Left renal cortex interstitium (tissue), 4 donors: ENCODE measurements around the gene ITGAD. TPM values are rescaled to one million over a fixed set of nuclear protein-coding genes. Genes with fewer than 3 reads are reported as not detected.

ENCODE experiments used
- DNase-seq, 4 donors: peaks; one replicate each; pipeline ENCODE4 v3.0.0-alpha.2; 2013; ENCODE audit warnings: low read depth in 4 of 4, low spot score in 2 of 4, missing footprints in 1 of 4
- polyA plus RNA-seq, 4 donors: library from polyadenylated mRNA; unstranded; fragments of 120-200 nt; gene quantifications; one replicate each; pipeline ENCODE4 v1.2.1, GENCODE V29; 2013; ENCODE audit not compliant: insufficient read length in 4 of 4

Gene ITGAD
- polyA plus RNA-seq, 4 donors: 0.06 to 0.43 (median 0.21) TPM

DNA sequence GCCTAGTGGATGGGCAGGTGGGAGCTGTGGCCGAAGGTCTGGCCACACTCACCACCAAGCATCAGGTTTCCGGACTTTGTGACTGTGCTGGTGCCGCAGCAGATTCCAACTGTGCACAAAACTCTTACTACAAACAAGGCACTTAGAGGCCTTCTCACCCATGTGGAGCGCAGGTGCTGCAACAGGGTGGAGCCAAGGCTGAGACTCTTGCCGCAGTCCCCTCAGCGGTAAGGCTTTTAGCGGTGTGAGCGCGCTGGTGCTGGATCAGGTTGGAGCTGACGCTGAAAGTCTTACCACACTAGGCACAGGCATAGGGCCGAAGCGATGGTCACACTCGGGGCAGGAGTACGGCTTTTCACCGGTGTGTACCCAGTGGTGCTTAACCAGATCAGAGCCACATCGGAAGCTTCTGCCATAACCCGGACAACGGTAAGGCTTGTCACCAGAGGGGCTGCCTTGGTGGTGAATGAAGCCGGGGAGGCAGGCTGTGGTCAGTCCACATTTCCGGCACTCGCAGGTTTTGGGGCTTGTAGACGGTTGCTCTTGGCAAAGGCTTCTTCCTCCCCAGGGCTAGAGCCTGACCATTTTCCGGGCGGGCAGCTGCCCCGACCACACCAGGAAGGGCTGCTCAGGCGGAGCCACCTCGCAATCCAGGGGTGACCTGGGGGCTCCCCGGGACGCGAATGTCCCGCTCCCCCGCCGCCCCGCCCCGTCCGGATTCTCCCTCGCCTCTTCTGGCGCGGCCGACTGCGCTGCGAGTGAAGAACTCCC lies 65.1 kb downstream of the ITGAD start:
- DNase-seq: no peak

DNA sequence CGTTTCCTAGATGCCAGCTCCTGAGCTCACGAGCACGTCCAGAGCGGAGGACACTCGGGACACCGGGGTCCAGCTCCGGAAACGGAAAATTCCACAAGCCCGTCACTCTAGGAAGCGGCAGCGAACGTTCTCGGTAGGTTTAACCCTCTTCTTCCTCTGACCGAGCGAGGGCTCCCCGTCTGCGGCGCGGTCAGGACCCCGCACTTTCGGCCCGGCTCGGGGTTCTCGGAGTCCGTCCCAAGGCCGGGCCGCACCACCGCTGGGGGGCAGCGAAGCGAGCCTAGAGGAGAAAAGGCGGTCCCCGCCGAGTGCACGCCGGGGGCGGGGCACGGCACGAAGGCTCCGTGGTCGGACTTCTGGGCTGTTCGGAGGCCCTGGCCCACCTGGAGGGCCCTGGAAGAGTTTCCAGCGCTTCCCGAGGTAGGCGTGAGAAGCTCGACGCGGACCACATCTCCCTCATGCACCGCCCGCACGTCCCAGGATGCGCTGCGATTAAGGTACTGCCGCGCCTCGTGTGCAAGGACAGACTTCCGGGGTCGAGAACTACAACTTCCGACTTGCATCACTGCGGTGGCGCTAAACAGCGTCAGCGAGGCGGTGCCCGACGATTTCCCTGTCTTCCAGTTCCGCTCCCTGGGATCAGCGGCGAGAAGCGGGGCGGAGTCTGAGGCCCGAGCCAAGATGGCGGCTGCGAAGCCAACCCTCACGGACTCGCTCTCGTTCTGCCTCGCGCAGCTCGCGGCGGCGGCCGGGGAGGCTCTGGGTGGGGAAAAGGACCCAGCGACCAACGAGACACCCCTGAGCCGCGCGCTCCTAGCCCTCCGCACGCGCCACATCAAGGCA lies 65.9 kb downstream of the ITGAD start, which contains the start of gene ARMC5:
Gene ARMC5, plus strand, starts transcription at position 658 of the 843 bp plus-strand sequence. Its CDS starts 24 bp downstream, at position 682.
- peak; percentile 94 to 96 (median 96) for DNase-seq

DNA sequence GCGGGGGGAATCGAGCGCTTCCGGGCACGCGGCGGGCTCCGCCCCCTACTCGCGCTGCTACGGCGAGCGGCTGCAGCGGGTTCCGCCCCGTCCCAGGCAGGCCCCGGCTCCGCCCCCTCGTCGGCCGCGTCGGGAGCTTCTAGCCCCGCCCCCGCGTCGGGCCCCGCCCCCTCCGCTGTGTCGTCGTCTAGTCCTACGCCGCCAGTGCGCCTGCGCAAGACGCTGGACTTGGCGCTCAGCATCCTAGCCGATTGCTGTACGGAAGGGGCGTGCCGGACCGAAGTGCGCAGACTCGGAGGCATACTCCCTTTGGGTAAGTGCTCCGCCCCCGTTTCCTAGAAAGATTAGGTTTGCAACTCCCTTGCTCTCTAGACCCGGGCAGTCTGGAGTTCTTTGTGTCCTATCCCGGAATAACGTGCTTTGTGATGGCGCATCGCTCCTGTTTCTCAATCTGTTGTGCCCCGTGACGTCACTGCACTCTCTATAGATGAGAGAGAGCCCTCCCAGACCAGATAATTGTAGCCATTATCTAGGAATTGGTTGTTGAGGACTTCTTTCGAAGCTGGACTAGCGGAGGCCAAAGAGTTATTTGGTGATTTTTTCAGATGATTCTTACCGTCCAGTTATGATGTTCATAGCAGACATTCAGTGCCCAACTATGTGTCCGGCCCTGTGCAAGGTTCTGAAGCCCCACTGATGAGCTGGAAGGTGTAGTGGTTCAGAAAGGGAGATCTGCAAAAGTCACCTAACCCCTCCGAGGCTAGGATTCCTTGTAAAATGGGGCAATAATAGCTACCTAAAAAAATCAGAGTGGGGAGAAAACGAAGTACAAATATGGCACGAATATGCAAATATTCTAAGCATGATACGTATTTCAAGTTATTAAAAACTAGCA lies 66.8 kb downstream of the ITGAD start:
- DNase-seq: peak; percentile 94 to 99 (median 98)

DNA sequence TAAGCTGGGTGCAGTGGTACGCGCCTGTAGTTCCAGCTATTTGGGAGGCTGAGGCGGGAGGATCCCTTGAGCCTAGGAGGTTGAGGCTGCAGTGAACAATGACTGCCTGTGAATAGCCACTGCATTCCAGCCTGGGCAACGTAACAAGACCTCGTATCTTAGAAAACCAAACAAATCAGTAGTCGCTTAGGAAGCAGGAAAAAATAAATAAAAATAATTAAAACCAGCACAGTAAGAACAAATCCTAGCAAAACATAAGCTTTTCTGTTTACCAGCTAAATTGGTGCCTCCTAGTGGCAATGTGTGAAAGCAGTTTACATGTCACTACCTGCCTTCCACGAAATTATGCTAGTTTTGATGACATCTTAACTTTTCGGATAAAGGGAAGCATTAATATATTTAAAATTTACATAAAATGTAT lies 67.5 kb downstream of the ITGAD start:
- DNase-seq: no peak

DNA sequence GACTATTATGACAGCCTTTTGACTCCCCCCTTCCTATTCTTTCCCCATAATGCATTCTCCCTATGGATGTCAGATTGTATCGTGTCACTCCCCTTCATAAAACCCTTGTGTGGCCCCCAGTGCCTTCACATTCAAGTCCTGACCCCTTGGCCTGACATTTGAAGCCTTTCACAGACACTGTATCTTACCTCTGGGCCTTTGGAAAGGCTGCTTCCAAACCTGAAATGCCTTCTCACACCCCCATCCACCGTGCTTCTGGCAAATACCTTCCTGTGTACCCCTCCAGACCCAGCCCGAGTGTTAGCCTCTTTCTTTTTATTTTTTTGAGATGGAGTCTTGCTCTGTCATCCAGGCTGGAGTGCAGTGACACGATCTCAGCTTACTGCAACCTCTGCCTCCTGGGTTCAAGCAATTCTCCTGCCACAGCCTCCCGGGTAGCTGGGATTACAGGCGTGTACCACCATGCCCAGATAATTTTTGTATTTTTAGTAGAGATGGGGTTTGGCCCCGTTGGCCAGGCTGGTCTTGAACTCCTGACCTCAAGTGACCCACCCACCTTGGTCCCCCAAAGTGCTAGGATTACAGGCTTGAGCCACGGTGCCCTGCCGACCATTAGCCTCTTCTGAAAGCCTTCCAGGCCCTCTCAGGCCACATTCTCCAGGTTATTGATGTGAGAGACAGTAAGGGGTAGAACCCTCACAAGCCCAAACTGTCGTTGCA lies 68.2 kb downstream of the ITGAD start:
- no peak for DNase-seq

DNA sequence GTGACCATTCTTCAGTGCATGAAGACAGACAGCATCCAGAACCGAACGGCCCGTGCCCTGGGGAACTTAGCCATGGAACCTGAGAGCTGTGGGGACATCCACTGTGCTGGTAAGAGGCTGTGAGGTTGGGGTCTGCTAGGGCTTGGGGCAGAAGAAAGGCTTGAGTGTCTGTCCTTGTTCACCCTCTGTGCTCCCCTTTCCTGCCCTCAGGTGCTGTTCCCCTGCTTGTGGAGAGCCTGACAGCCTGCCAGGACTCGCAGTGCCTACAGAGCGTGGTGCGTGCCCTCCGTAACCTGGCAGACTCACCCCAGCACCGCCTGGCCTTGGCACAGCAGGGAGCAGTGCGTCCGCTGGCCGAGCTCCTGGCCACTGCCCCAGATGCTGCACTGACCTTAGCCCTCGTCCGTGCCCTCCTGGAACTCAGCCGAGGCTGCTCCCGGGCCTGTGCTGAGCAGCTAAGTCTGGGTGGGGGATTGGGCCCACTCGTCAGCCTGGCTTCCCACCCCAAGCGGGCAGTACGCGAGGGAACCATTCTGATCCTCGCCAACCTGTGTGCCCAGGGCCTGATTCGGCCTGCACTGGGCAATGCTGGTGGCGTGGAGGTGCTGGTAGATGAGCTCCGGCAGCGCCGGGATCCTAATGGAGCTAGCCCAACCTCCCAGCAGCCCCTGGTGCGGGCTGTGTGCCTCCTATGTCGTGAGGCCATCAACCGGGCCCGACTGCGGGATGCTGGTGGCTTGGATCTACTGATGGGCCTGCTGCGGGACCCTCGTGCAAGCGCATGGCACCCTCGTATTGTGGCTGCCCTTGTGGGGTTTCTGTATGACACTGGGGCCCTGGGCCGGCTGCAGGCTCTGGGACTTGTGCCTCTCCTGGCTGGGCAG lies 69.0 kb downstream of the ITGAD start:
- no peak for DNase-seq

DNA sequence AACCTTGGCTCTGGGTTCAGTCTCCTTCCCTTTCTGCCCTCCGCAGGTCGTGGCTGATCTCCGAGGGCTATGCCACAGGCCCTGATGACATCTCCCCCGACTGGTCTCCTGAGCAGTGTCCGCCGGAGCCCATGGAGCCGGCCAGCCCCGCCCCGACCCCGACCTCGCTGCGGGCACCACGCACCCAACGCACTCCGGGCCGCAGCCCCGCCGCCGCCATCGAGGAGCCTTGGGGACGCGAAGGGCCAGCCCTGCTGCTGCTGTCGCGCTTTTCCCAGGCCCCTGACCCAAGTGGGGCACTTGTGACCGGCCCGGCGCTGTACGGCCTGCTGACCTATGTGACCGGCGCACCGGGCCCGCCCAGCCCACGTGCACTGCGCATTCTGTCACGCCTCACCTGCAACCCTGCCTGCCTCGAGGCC lies 71.2 kb downstream of the ITGAD start:
- DNase-seq: no peak

DNA sequence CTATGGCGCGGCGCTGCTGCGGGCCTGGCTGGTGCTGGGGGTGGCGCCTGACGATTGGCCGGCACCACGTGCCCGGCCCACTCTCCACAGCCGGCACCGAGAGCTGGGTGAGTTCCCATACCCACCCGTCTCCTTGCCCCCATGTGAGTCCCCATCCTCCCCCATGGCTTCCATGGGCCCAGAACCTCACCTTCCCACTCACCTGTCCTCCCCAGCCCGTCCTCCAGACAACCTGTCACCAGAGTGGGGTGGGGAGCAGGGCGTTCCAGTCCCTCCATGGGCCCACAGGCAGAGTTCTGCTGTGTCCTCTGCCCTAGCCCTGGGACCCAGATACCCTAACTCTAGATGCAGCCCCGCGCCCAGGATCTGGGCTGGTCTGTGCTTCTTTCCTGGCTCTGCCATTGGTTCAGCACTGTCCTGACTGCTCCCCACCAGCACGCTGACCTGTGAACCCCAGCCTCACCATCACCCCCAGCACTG lies 71.7 kb downstream of the ITGAD start:
- no peak for DNase-seq

DNA sequence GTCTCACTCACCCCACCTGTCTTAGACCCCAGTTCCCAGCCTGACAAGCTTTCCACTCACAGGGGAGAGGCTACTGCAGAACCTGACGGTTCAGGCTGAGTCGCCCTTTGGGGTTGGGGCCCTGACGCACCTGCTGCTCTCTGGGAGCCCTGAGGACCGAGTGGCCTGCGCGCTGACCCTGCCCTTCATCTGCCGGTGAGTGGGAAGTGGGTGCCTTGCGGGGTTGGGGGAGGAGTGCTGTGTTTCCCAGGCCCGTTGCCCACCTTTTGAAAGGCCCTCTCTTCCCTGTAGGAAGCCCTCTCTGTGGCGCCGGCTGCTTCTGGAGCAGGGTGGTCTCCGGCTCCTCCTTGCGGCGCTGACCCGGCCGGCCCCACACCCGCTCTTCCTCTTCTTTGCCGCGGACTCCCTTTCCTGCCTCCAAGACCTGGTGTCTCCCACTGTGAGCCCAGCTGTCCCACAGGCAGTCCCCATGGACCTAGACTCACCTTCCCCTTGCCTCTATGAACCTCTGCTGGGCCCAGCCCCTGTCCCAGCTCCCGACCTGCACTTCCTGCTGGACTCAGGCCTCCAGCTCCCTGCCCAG lies 72.7 kb downstream of the ITGAD start:
- no peak for DNase-seq

DNA sequence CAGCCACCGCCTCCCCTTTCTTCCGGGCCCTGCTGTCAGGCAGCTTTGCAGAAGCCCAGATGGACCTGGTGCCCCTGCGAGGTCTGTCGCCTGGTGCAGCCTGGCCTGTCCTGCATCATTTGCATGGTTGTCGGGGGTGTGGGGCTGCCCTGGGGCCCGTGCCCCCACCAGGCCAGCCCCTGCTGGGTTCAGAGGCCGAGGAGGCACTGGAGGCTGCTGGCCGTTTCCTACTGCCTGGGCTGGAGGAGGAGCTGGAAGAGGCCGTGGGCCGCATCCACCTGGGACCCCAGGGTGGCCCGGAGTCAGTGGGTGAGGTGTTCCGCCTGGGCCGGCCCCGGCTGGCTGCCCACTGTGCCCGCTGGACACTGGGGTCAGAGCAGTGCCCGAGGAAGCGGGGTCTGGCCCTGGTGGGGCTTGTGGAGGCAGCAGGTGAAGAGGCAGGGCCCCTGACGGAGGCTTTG lies 73.3 kb downstream of the ITGAD start:
- no peak for DNase-seq

DNA sequence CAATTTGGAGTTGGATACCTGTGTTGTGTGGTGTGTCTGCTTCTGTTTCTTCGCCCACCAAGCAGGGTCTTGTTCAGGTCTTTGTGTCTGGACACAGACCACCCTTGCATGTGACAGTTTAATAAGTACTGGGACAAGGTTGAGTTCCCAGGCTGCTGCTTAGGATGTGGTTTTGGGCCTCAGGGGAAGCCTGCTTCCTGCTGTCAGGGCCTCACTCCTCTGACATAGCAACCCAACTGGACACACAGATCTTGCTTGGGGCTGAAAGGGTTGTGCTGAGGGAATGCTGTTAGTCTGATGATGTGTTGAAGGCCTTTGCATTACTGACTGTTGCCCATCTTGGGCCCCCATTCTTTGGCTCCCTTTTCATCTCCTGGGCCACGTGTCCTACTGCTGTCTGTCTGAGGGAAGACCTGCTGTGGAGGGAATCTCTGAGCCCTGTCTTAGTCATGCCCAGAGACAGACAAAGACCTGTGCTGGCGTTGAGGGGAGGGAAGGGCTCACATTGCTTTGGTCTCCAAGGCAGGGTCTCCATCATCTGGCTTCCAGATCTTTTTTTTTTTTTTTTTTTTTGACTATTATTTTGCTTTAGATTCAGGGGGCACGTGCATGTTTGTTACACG lies 74.1 kb downstream of the ITGAD start:
- no peak for DNase-seq

DNA sequence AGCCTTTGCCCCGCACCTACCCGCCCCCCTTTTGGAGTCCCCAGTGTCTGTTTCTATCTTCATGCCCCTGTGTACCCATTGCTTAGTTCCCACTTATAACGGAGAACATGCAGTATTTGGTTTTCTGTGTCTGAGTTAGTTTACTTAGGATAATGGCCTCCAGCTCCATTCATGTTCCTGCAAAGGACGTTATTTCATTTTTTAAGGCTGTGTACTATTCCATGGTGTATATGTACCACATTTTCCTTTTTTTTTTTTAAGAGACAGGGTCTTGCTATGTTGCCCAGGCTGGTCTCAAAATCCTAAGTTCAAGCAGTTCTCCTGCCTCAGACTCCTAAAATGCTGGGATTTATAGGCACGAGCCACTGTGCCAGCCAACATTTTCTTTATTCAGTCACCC lies 74.7 kb downstream of the ITGAD start:
- no peak for DNase-seq

DNA sequence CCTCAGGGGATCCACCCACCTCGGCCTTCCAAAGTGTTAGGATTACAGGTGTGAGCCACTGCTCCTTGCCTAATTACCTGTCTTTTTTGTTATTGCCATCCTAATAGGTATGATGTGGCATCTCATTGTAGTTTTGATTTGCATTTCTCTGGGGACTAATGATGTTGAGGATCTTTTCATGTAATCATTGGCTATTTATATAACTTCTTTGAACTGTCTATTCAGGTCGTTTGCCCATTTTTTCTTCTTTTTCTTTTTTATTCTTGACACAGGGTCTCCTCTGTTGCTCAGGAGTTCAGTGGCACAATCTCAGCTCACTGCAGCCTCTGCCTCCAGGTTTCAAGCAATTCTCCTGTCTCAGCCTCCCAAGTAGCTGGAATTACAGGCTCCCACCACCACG lies 77.5 kb downstream of the ITGAD start:
- DNase-seq: no peak

DNA sequence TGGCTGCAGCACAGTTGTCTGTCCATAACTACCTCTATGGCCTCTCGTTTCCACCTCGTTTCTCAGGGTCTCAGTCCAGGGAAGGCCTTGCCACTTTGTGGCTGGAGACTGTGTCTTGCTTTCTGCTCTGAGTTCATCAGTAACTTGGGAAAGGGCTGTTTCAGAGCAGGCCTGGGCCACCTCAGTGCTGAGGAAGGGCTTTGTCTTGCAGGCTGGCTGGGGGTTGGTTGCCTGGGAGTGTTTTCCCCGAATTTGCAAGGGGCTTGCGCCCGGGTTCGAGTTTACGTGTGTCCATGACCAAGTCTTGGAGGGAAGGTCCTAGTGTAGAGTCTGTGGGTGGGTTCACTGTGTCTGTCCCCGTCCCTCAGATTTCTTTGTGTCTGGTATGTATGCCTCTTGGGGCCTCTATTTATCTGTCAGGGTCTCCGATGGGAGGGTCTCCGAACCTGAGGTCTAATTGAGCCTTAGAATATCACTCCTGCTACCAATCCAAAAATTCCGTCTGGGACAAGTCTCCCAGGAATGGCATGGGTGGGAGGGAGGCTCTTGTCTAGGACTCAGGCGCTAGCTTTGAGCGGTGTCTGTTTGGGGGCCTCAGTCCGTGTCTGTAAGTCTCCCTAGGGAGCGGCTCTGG lies 78.2 kb downstream of the ITGAD start:
- no peak for DNase-seq

DNA sequence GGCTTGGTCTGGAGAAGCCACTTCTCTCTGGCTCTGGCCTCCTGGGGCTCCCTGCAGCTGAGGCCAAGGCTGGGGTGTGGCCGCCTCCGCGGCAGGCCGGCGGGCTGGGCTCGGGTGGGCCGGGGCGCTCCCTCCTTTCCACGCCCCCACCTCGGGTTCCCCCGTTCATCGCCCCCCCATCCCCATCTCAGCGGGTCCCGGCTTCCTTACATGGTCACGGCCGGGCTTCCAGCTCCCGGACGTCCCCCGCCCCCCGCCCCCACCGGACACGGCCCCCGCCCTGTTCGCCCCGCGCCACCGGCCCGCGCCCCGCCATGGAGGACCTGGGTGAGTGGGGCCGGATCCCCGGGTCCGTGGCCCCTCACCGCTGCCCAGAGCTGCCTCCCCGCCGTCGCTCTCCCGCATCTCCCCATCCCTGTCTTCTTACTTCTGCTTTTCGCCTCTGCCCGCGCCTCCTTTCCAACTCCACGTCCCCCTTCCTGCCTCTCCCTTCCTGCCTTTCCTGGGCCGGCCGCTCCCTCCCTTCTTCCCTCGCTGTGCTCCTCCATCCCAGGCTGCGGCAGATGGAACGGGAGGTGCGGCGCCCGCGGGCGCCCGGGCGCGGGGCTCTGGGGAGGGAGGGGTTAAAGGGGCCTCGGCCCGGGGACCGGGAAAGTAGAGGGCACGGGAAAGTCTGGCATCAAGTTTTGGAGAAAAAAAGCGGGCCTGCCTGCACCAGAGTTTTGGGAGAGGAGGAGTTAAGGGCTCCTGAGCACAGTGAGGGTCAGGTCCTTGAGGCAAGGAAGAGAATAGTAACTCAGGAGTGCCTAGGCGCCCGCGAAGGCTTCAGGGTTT lies 79.0 kb downstream of the ITGAD start, which contains the start of gene TGFB1I1:
Gene TGFB1I1, plus strand, starts transcription at position 278 of the 834 bp plus-strand sequence. Its CDS starts 37 bp downstream, at position 315.
- DNase-seq: no peak

DNA sequence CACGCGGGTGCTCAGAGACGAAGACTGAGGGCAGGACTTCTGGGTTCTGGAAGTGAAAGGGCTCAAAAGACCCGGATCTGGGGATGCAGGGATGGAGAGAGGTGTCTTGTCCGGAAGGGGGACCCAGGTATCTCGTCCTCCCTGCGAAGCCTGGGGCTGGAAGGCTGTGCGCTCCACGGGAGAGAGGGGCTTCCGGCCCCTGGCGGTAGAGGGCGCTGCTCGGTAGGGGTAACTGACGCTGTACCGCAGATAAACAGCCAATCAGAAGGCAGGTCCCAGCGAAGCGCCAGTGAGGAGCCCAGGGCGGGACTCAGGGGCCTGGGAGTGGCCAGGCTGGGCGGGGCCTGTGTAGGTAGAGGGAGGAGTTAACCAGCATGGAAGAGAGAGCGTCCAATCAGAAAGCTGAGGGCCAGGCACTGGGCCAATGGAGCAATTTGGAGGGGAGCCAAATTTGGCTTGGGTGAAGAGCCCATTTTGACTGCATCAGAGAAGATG lies 79.6 kb downstream of the ITGAD start:
- DNase-seq: no peak
